ENCODE measurements around the gene ITGA1.
"Not testable (repeated sequence)": the region's sequence is repeated elsewhere in the genome, so short reads cannot be mapped to it uniquely, and the experiment has no call there.

The ITGA1 gene

GRCh38 chr5:52787600-52788504, at the start of gene ITGA1, which contains the start of gene PELO:
Gene ITGA1, plus strand, starts transcription at chr5:52787916. Its CDS starts 438 bp downstream, at chr5:52788354.
Gene PELO, plus strand, starts transcription at chr5:52787916. Its CDS starts 12,479 bp downstream, at chr5:52800395.
- DNase-seq = peak; percentile 87

- DNase-seq = no peak
These were observed 49.6 kb upstream of the ITGA1 start for GRCh38 chr5:52738095-52738506.

GRCh38 chr5:52740007-52740406, 47.7 kb upstream of the ITGA1 start:
- no peak for DNase-seq

- no peak for DNase-seq
These were observed 44.7 kb upstream of the ITGA1 start for GRCh38 chr5:52743012-52743411.

- no peak for DNase-seq
These were observed 44.2 kb upstream of the ITGA1 start for GRCh38 chr5:52743529-52743928.

- no peak for DNase-seq
These were observed 43.7 kb upstream of the ITGA1 start for GRCh38 chr5:52743970-52744369.

GRCh38 chr5:52744867-52745458, 42.8 kb upstream of the ITGA1 start:
- DNase-seq = not testable (repeated sequence)

GRCh38 chr5:52746539-52746938, 41.2 kb upstream of the ITGA1 start:
- DNase-seq = no peak

GRCh38 chr5:52748590-52748989, 39.1 kb upstream of the ITGA1 start:
- DNase-seq = no peak

GRCh38 chr5:52749666-52750065, 38.0 kb upstream of the ITGA1 start:
- DNase-seq = no peak

- no peak for DNase-seq
These were observed 36.6 kb upstream of the ITGA1 start for GRCh38 chr5:52751137-52751536.

- no peak for DNase-seq
These were observed 33.7 kb upstream of the ITGA1 start for GRCh38 chr5:52754051-52754450.

- DNase-seq = no peak
These were observed 30.2 kb upstream of the ITGA1 start for GRCh38 chr5:52757527-52757926.

GRCh38 chr5:52758014-52758413, 29.7 kb upstream of the ITGA1 start:
- DNase-seq = no peak

GRCh38 chr5:52759331-52759730, 28.4 kb upstream of the ITGA1 start:
- no peak for DNase-seq

GRCh38 chr5:52760695-52761366, 26.9 kb upstream of the ITGA1 start:
- DNase-seq = no peak

- no peak for DNase-seq
These were observed 20.4 kb upstream of the ITGA1 start for GRCh38 chr5:52767217-52767743.

GRCh38 chr5:52767766-52768480, 19.8 kb upstream of the ITGA1 start:
- no peak for DNase-seq

- DNase-seq = no peak
These were observed 18.7 kb upstream of the ITGA1 start for GRCh38 chr5:52769061-52769460.

GRCh38 chr5:52770287-52770939, 17.3 kb upstream of the ITGA1 start:
- DNase-seq = no peak

- no peak for DNase-seq
These were observed 16.2 kb upstream of the ITGA1 start for GRCh38 chr5:52771343-52772039.

Data from eye (tissue), 1 donor.